Activated naive CD4-positive, alpha-beta T cell treated with anti-CD3 and anti-CD28 coated beads for 36 hours (primary cell): ENCODE data around the gene SOX21. TPM values are rescaled to one million over a fixed set of nuclear protein-coding genes. Genes with fewer than 3 reads are reported as not detected.

Experiments
- CTCF ChIA-PET: fragments of 350-600 bp; sonication (Branson Sonifier 250); formaldehyde crosslinking; loops from one replicate; lab custom pipeline; 2021; ENCODE audit warnings: antibody characterized with exemption; lab: Charles Lee
- DNase-seq: peaks from one replicate; pipeline ENCODE4 v3.0.0-alpha.2; 2020
- H3K27ac Mint-ChIP-seq: one replicate; pipeline ENCODE4 v1.8.0; 2021; ENCODE audit warnings: mild to moderate bottlenecking, mixed read lengths
- H3K27me3 Mint-ChIP-seq: one replicate; pipeline ENCODE4 v1.8.0; 2021; ENCODE audit warnings: low read depth, mixed read lengths
- H3K36me3 Mint-ChIP-seq: one replicate; pipeline ENCODE4 v1.8.0; 2021; ENCODE audit warnings: low read depth, mixed read lengths
- H3K4me1 Mint-ChIP-seq: one replicate; pipeline ENCODE4 v1.8.0; 2021; ENCODE audit warnings: low read depth, mixed read lengths
- H3K4me3 Mint-ChIP-seq: one replicate; pipeline ENCODE4 v1.8.0; 2021; ENCODE audit warnings: mild to moderate bottlenecking, moderate library complexity, mixed read lengths
- H3K9me3 Mint-ChIP-seq: one replicate; pipeline ENCODE4 v1.8.0; 2021; ENCODE audit warnings: mixed read lengths
- intact Hi-C: fragments of 100-400 bp; cut with micrococcal nuclease; formaldehyde crosslinking; loops from one replicate; pipeline ENCODE4 v1.15.1; 2023
- total RNA-seq, 2 experiments: library from RNA; stranded (reverse); gene quantifications; one replicate each; pipeline ENCODE4 v1.2.3, GENCODE V29; 2021

Gene SOX21
- total RNA-seq, 2 experiments from 2014 or later: not detected

- Mint-ChIP-seq H3K36me3 (peaks cover 5% of the 10 kb centered on the region), H3K4me1 (peaks cover 31% of the 10 kb centered on the region), H3K4me3 (peak overlapping the region; percentile 49), H3K27me3 (peaks cover 79% of the 10 kb centered on the region), H3K27ac (no peak overlapping the region), H3K9me3 (no peaks in the 10 kb centered on the region)
- no peak for DNase-seq
- CTCF ChIA-PET: interaction anchor here (1.0 to 1.2 kb wide), 2 partner anchors 33 to 87 kb away, joined by 3 to 4 read pairs; no protein-coding TSS in a partner anchor
- intact Hi-C loops: loop anchor here (5.0 kb wide), 1 partner anchor 480 kb away; no protein-coding TSS in a partner anchor
Observed at GRCh38 chr13:94707400-94708021, 4.8 kb downstream of the SOX21 start.

- no peak overlapping the region for H3K4me3 Mint-ChIP-seq
- H3K4me1 Mint-ChIP-seq: peaks cover 27% of the 10 kb centered on the region
- peaks cover 81% of the 10 kb centered on the region for H3K27me3 Mint-ChIP-seq
- CTCF ChIA-PET: interaction anchor here (1.0 to 1.2 kb wide), 2 partner anchors 32 to 86 kb away, joined by 3 to 4 read pairs; no protein-coding TSS in a partner anchor
- intact Hi-C loops: loop anchor here (5.0 kb wide), 1 partner anchor 480 kb away; no protein-coding TSS in a partner anchor
- H3K27ac Mint-ChIP-seq: no peak overlapping the region
- no peaks in the 10 kb centered on the region for H3K9me3 Mint-ChIP-seq
- DNase-seq: no peak
- peaks cover 5% of the 10 kb centered on the region for H3K36me3 Mint-ChIP-seq
Observed at GRCh38 chr13:94706843-94707399, 5.4 kb downstream of the SOX21 start.

GRCh38 chr13:94706101-94706842 is 6.1 kb downstream of the SOX21 start:
- Mint-ChIP-seq H3K4me3 (no peak overlapping the region), H3K27me3 (peaks cover 85% of the 10 kb centered on the region), H3K4me1 (peaks cover 27% of the 10 kb centered on the region), H3K27ac (no peak overlapping the region), H3K9me3 (no peaks in the 10 kb centered on the region), H3K36me3 (peaks cover 5% of the 10 kb centered on the region)
- intact Hi-C loops: loop anchor here (5.0 kb wide), 1 partner anchor 481 kb away; no protein-coding TSS in a partner anchor
- DNase-seq: no peak
- CTCF ChIA-PET: interaction anchor here (1.0 to 1.2 kb wide), 2 partner anchors 32 to 85 kb away, joined by 3 to 4 read pairs; no protein-coding TSS in a partner anchor

GRCh38 chr13:94705081-94706030 is 7.0 kb downstream of the SOX21 start:
- H3K4me3 Mint-ChIP-seq: no peak overlapping the region
- no peaks in the 10 kb centered on the region for H3K9me3 Mint-ChIP-seq
- intact Hi-C loops: loop anchor here (5.0 kb wide), 1 partner anchor 482 kb away; no protein-coding TSS in a partner anchor
- no peak overlapping the region for H3K27ac Mint-ChIP-seq
- CTCF ChIA-PET: interaction anchor here (0.6 to 1.5 kb wide), 2 partner anchors 46 to 168 kb away, joined by 4 to 5 read pairs; no protein-coding TSS in a partner anchor
- DNase-seq: no peak
- peaks cover 20% of the 10 kb centered on the region for H3K4me1 Mint-ChIP-seq
- H3K27me3 Mint-ChIP-seq: peaks cover 89% of the 10 kb centered on the region
- H3K36me3 Mint-ChIP-seq: peaks cover 5% of the 10 kb centered on the region

- no peak for DNase-seq
- Mint-ChIP-seq H3K27ac (no peak overlapping the region), H3K4me3 (no peak overlapping the region), H3K27me3 (peaks cover 93% of the 10 kb centered on the region), H3K9me3 (no peaks in the 10 kb centered on the region), H3K4me1 (peaks cover 17% of the 10 kb centered on the region), H3K36me3 (peaks cover 5% of the 10 kb centered on the region)
- CTCF ChIA-PET: interaction anchor here (1.5 kb wide), 1 partner anchor 45 kb away, joined by 4 read pairs; no protein-coding TSS in a partner anchor
- intact Hi-C loops: loop anchor here (5.0 kb wide), 1 partner anchor 483 kb away; no protein-coding TSS in a partner anchor
Observed at GRCh38 chr13:94704377-94705080, 7.8 kb downstream of the SOX21 start.

GRCh38 chr13:94703721-94704314 is 8.5 kb downstream of the SOX21 start:
- no peak for DNase-seq
- no peak overlapping the region for H3K27ac Mint-ChIP-seq
- peaks cover 17% of the 10 kb centered on the region for H3K4me1 Mint-ChIP-seq
- peaks cover 5% of the 10 kb centered on the region for H3K36me3 Mint-ChIP-seq
- H3K9me3 Mint-ChIP-seq: no peaks in the 10 kb centered on the region
- peaks cover 90% of the 10 kb centered on the region for H3K27me3 Mint-ChIP-seq
- CTCF ChIA-PET: interaction anchor here (1.5 kb wide), 1 partner anchor 44 kb away, joined by 4 read pairs; no protein-coding TSS in a partner anchor
- intact Hi-C loops: no loop called here
- H3K4me3 Mint-ChIP-seq: no peak overlapping the region

GRCh38 chr13:94703271-94703670 is 9.1 kb downstream of the SOX21 start:
- intact Hi-C loops: no loop called here
- Mint-ChIP-seq H3K4me3 (no peak overlapping the region), H3K36me3 (peaks cover 5% of the 10 kb centered on the region), H3K27me3 (peaks cover 90% of the 10 kb centered on the region), H3K9me3 (no peaks in the 10 kb centered on the region), H3K4me1 (peaks cover 17% of the 10 kb centered on the region), H3K27ac (no peak overlapping the region)
- CTCF ChIA-PET: no interaction called here
- DNase-seq: no peak

GRCh38 chr13:94702181-94703041 is 9.9 kb downstream of the SOX21 start:
- Mint-ChIP-seq H3K27me3 (peaks cover 87% of the 10 kb centered on the region), H3K36me3 (peaks cover 5% of the 10 kb centered on the region), H3K4me1 (peaks cover 10% of the 10 kb centered on the region), H3K9me3 (no peaks in the 10 kb centered on the region), H3K4me3 (no peak overlapping the region), H3K27ac (no peak overlapping the region)
- intact Hi-C loops: loop anchor here (1.0 kb wide), 1 partner anchor 9 kb away; no protein-coding TSS in a partner anchor
- CTCF ChIA-PET: no interaction called here
- DNase-seq: no peak

GRCh38 chr13:94701313-94702180 is 10.8 kb downstream of the SOX21 start:
- peaks cover 5% of the 10 kb centered on the region for H3K36me3 Mint-ChIP-seq
- DNase-seq: no peak
- intact Hi-C loops: loop anchor here (1.0 kb wide), 1 partner anchor 10 kb away; no protein-coding TSS in a partner anchor
- H3K9me3 Mint-ChIP-seq: no peaks in the 10 kb centered on the region
- H3K4me1 Mint-ChIP-seq: peaks cover 7% of the 10 kb centered on the region
- CTCF ChIA-PET: no interaction called here
- H3K27ac Mint-ChIP-seq: no peak overlapping the region
- H3K27me3 Mint-ChIP-seq: peaks cover 83% of the 10 kb centered on the region
- no peak overlapping the region for H3K4me3 Mint-ChIP-seq
